Tibial nerve (tissue), 4 donors: ENCODE data around the gene DRD1. TPM values are rescaled to one million over a fixed set of nuclear protein-coding genes. Genes with fewer than 3 reads are reported as not detected.
"Not testable (repeated sequence)": the region's sequence is repeated elsewhere in the genome, so short reads cannot be mapped to it uniquely, and the experiment has no call there.

ENCODE experiments used
- DNase-seq, 2 donors: peaks; one replicate each; pipeline ENCODE4 v3.0.0-alpha.2; 2019; ENCODE audit warnings: low spot score in 2 of 2
- H3K27ac ChIP-seq, 4 donors: fragments of 200-600 bp; sonication (generic) in 3 of 4; one replicate each; pipeline ENCODE4 v1.5.1; 2017 to 2019; ENCODE audit warnings: mild to moderate bottlenecking in 1 of 4
- H3K27me3 ChIP-seq, 2 donors: fragments of 200-600 bp; sonication (generic) in 1 of 2; one replicate each; pipeline versions ENCODE4 v1.5.1 to v1.6.0; 2017 to 2019
- H3K36me3 ChIP-seq, 3 donors: fragments of 200-600 bp; sonication (generic); one replicate each; pipeline ENCODE4 v1.5.1; 2018 to 2019
- H3K4me1 ChIP-seq, 4 donors: fragments of 200-600 bp; sonication (generic) in 3 of 4; one replicate each; pipeline ENCODE4 v1.5.1; 2017 to 2019
- H3K4me3 ChIP-seq, 4 donors: fragments of 200-600 bp; sonication (generic) in 3 of 4; one replicate each; pipeline ENCODE4 v1.5.1; 2017 to 2019; ENCODE audit warnings: mild to moderate bottlenecking in 1 of 4, moderate library complexity in 1 of 4
- H3K9me3 ChIP-seq, 4 donors: fragments of 200-600 bp; sonication (generic) in 3 of 4; one replicate each; pipeline ENCODE4 v1.5.1; 2017 to 2019
- CTCF ChIP-seq, 5 experiments: fragments of 200-600 bp in 3 of 5; fragments of 450-650 bp in 2 of 5; sonication (generic) in 3 of 5; IDR thresholded peaks; one replicate each; pipeline ENCODE4 v1.5.1; 2016 to 2019; ENCODE audit warnings: antibody characterized with exemption in 5 of 5, mild to moderate bottlenecking in 3 of 5, moderate library complexity in 2 of 5
- EP300 ChIP-seq, 2 donors: sonication (generic); formaldehyde crosslinking; IDR thresholded peaks; one replicate each; pipeline ENCODE4 v1.6.1; 2017; ENCODE audit warnings: antibody characterized with exemption in 2 of 2, mild to moderate bottlenecking in 1 of 2
- POLR2A ChIP-seq, 2 donors: fragments of 450-650 bp; IDR thresholded peaks; one replicate each; pipeline ENCODE4 v1.6.1; 2017; ENCODE audit warnings: antibody characterized with exemption in 2 of 2, mild to moderate bottlenecking in 2 of 2, moderate library complexity in 2 of 2
- WGBS, 2 donors: methylation state at CpG; one replicate each; pipeline ENCODE4 v1.1.5; 2018; 5-methylcytosine and 5-hydroxymethylcytosine counted together
- total RNA-seq, 4 donors: library from RNA; depleted of rRNA; stranded (reverse); fragments of >200 nt; gene quantifications; one replicate each; pipeline ENCODE4 v1.1.0, GENCODE V29; 2016

Gene DRD1
- total RNA-seq, 4 donors from 2014 or later: 0.21 TPM; not detected in 3

- no peak overlapping the region for H3K27ac ChIP-seq
- H3K27me3 ChIP-seq: no peaks in the 10 kb centered on the region
- 80 to 84% methylated on average over 3 of the region's 3 CpGs for WGBS, 2 donors
- no peaks in the 10 kb centered on the region for H3K9me3 ChIP-seq
- no peak for TF ChIP-seq CTCF (IDR thresholded peaks at IDR 0.05)
- TF ChIP-seq POLR2A (IDR thresholded peaks at IDR 0.05): no peak
- no peak for TF ChIP-seq EP300 (IDR thresholded peaks at IDR 0.05)
- no peak overlapping the region for H3K4me3 ChIP-seq
- peaks cover 0 to 2% (median 0%) of the 10 kb centered on the region in 4 donors for H3K4me1 ChIP-seq
- no peak for DNase-seq
- no peaks in the 10 kb centered on the region for H3K36me3 ChIP-seq
Observed at GRCh38 chr5:175438234-175438857, 5.6 kb downstream of the DRD1 start.

GRCh38 chr5:175436359-175436758 is 7.6 kb downstream of the DRD1 start:
- no peaks in the 10 kb centered on the region for H3K9me3 ChIP-seq
- WGBS, 2 donors: 57 to 61% methylated on average over 8 of the region's 8 CpGs
- H3K4me1 ChIP-seq: no peaks in the 10 kb centered on the region
- no peaks in the 10 kb centered on the region for H3K36me3 ChIP-seq
- no peak overlapping the region for H3K27ac ChIP-seq
- no peak overlapping the region for H3K4me3 ChIP-seq
- no peak for DNase-seq
- no peak for TF ChIP-seq POLR2A (IDR thresholded peaks at IDR 0.05)
- TF ChIP-seq CTCF (IDR thresholded peaks at IDR 0.05): no peak
- no peak for TF ChIP-seq EP300 (IDR thresholded peaks at IDR 0.05)
- H3K27me3 ChIP-seq: no peaks in the 10 kb centered on the region

GRCh38 chr5:175434800-175435199 is 9.2 kb downstream of the DRD1 start:
- Histone ChIP-seq H3K27ac (no peak overlapping the region), H3K9me3 (no peaks in the 10 kb centered on the region), H3K27me3 (no peaks in the 10 kb centered on the region), H3K36me3 (no peaks in the 10 kb centered on the region), H3K4me3 (no peak overlapping the region), H3K4me1 (no peaks in the 10 kb centered on the region)
- DNase-seq: no peak
- WGBS, 2 donors: 73 to 74% methylated on average over 6 of the region's 6 CpGs
- TF ChIP-seq EP300 (IDR thresholded peaks at IDR 0.05) (no peak), CTCF (IDR thresholded peaks at IDR 0.05) (no peak), POLR2A (IDR thresholded peaks at IDR 0.05) (no peak)

GRCh38 chr5:175427762-175428161 is 16.2 kb downstream of the DRD1 start:
- Histone ChIP-seq H3K36me3 (no peaks in the 10 kb centered on the region), H3K27ac (no peak overlapping the region), H3K4me3 (no peak overlapping the region), H3K27me3 (no peaks in the 10 kb centered on the region), H3K4me1 (no peaks in the 10 kb centered on the region), H3K9me3 (peaks cover 0 to 6% (median 0%) of the 10 kb centered on the region in 4 donors)
- WGBS, 2 donors: 83 to 85% methylated on average over 2 of the region's 2 CpGs
- TF ChIP-seq EP300 (IDR thresholded peaks at IDR 0.05) (no peak), POLR2A (IDR thresholded peaks at IDR 0.05) (no peak), CTCF (IDR thresholded peaks at IDR 0.05) (no peak)
- no peak for DNase-seq

- H3K27ac ChIP-seq, H3K4me3 ChIP-seq, DNase-seq, H3K27me3 ChIP-seq, H3K9me3 ChIP-seq, H3K36me3 ChIP-seq, H3K4me1 ChIP-seq: not testable (repeated sequence)
Observed at GRCh38 chr5:175424594-175424993, 19.4 kb downstream of the DRD1 start.

- Histone ChIP-seq H3K4me3 (no peak overlapping the region), H3K36me3 (no peaks in the 10 kb centered on the region), H3K9me3 (peaks cover 0 to 5% (median 0%) of the 10 kb centered on the region in 4 donors), H3K27ac (no peak overlapping the region), H3K4me1 (no peaks in the 10 kb centered on the region), H3K27me3 (no peaks in the 10 kb centered on the region)
- no peak for DNase-seq
- WGBS, 2 donors: 73 to 75% methylated on average over 2 of the region's 2 CpGs
- TF ChIP-seq CTCF (IDR thresholded peaks at IDR 0.05): no peak
- TF ChIP-seq POLR2A (IDR thresholded peaks at IDR 0.05): no peak
- no peak for TF ChIP-seq EP300 (IDR thresholded peaks at IDR 0.05)
Observed at GRCh38 chr5:175422058-175422457, 21.9 kb downstream of the DRD1 start.
